ENCODE measurements around the gene FAM210B. TPM values are rescaled to one million over a fixed set of nuclear protein-coding genes. Genes with fewer than 3 reads are reported as not detected.

The FAM210B gene
- total and polyA plus RNA-seq, 2 of the 13 experiments (the other 11 are each of a cell fraction or from before 2014, with no cell fraction given): 75.9 to 107 TPM

GRCh38 chr20:56411759-56412472, 53.1 kb downstream of the FAM210B start, which contains the start of gene CASS4 (continued):
- TF ChIP-seq, protein P1, sequence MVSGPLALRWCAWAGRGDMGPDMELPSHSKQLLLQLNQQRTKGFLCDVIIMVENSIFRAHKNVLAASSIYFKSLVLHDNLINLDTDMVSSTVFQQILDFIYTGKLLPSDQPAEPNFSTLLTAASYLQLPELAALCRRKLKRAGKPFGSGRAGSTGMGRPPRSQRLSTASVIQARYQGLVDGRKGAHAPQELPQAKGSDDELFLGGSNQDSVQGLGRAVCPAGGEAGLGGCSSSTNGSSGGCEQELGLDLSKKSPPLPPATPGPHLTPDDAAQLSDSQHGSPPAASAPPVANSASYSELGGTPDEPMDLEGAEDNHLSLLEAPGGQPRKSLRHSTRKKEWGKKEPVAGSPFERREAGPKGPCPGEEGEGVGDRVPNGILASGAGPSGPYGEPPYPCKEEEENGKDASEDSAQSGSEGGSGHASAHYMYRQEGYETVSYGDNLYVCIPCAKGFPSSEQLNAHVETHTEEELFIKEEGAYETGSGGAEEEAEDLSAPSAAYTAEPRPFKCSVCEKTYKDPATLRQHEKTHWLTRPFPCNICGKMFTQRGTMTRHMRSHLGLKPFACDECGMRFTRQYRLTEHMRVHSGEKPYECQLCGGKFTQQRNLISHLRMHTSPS (CRISPR knock-in tag; IDR thresholded peaks at IDR 0.05; ENCODE audit: low read depth): no peak
- TF ChIP-seq ZNF234 (CRISPR knock-in tag; conservative IDR thresholded peaks at IDR 0.05) (no peak), PHF21A (CRISPR knock-in tag; IDR thresholded peaks at IDR 0.05) (no peak), ZNF496 (CRISPR knock-in tag; IDR thresholded peaks at IDR 0.05; ENCODE audit: insufficient replicate concordance) (no peak), ARID2 (CRISPR knock-in tag; IDR thresholded peaks at IDR 0.05; ENCODE audit: borderline replicate concordance) (no peak), ARID3A (IDR thresholded peaks at IDR 0.05; ENCODE audit: low read depth, low read length) (no peak), NRL (CRISPR knock-in tag; IDR thresholded peaks at IDR 0.05; ENCODE audit: borderline replicate concordance) (no peak), ZNF678 (CRISPR knock-in tag; IDR thresholded peaks at IDR 0.05) (no peak), ZNF484 (CRISPR knock-in tag; IDR thresholded peaks at IDR 0.05; ENCODE audit: borderline replicate concordance, low read depth) (no peak), GRHL1 (CRISPR knock-in tag; conservative IDR thresholded peaks at IDR 0.05) (no peak), ZNF274 (CRISPR knock-in tag; IDR thresholded peaks at IDR 0.05) (no peak), NPAS2 (CRISPR knock-in tag; IDR thresholded peaks at IDR 0.05; ENCODE audit: borderline replicate concordance) (no peak), FOXK2 (IDR thresholded peaks at IDR 0.05) (no peak), REL (CRISPR knock-in tag; conservative IDR thresholded peaks at IDR 0.05) (no peak)
- TF ChIP-seq, protein P2, sequence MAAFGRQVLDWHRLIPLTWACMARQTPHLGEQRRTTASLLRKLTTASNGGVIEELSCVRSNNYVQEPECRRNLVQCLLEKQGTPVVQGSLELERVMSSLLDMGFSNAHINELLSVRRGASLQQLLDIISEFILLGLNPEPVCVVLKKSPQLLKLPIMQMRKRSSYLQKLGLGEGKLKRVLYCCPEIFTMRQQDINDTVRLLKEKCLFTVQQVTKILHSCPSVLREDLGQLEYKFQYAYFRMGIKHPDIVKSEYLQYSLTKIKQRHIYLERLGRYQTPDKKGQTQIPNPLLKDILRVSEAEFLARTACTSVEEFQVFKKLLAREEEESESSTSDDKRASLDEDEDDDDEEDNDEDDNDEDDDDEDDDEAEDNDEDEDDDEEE (CRISPR knock-in tag; IDR thresholded peaks at IDR 0.05): no peak
- TF ChIP-seq, protein P3, sequence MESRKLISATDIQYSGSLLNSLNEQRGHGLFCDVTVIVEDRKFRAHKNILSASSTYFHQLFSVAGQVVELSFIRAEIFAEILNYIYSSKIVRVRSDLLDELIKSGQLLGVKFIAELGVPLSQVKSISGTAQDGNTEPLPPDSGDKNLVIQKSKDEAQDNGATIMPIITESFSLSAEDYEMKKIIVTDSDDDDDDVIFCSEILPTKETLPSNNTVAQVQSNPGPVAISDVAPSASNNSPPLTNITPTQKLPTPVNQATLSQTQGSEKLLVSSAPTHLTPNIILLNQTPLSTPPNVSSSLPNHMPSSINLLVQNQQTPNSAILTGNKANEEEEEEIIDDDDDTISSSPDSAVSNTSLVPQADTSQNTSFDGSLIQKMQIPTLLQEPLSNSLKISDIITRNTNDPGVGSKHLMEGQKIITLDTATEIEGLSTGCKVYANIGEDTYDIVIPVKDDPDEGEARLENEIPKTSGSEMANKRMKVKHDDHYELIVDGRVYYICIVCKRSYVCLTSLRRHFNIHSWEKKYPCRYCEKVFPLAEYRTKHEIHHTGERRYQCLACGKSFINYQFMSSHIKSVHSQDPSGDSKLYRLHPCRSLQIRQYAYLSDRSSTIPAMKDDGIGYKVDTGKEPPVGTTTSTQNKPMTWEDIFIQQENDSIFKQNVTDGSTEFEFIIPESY (CRISPR knock-in tag; IDR thresholded peaks at IDR 0.05): 0 out of 2 replicates have a peak, but pooled peaks have one; percentile 2
